ENCODE results near the gene PACS2.

The PACS2 gene

DNA sequence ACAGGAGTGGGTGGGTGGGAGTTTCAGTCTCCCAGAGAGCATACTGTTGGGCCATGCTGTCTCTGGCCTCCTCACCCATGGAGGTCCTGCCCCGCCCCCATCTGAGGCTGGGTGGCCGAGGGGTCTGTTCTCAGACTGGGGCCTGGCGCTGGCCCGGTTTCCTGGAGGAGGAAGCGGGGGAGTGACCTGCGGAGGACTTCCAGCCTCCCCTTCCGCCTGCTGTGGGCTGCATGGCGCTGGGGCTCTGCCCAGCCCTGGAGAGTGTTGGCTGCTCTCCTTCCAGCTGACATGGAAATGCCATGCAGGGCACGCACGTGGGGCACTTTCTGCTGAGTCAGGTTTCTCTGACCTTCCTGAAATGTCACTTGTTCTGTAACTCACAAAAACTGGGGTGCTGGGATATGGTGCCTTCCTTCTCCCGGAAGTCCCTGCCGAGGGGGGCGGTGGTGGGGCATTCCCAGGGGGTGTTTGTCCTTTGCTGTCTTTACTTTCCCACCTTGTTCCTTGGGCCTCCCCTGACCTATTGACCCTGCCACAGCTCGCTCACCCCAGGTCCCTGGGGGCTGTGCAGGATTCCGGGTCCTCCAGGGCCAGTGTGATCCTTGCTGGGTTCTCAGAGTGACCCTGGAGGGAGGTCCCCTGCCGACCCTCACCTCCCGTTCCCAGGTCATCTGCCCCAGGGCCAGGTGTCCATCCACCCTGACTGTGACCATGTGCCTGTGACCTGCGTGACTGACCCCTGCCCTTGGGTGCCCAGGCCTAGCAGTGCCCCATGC lies 23.6 kb downstream of the PACS2 start:
- Histone ChIP-seq H3K4me1 (ENCODE audit: insufficient read depth, low read length, poor library complexity, severe bottlenecking) (no peaks in the 10 kb centered on the region), H2AFZ (ENCODE audit: low read length) (no peak overlapping the region), H3K79me2 (ENCODE audit: insufficient read depth, low read length) (peaks cover 27% of the 10 kb centered on the region; the same call in 1 of the 2 replicates), H3K4me2 (ENCODE audit: low read depth, low read length, poor library complexity, severe bottlenecking) (no peak overlapping the region), H3K36me3 (ENCODE audit: insufficient read depth, low read length) (peaks cover 2% of the 10 kb centered on the region; the same call in 1 of the 2 replicates), H3F3A (ENCODE audit: low read depth) (no peaks in the 10 kb centered on the region), H3K9ac (ENCODE audit: low read depth, low read length, poor library complexity, severe bottlenecking) (no peak overlapping the region), H3K9me2 (replicated peaks; ENCODE audit: low read depth, low read length) (no peaks in the 10 kb centered on the region), H3K4me3 (ENCODE audit: low read length, poor library complexity, severe bottlenecking) (no peak overlapping the region), H3K27me3 (ENCODE audit: insufficient read depth, low read length, poor library complexity, severe bottlenecking) (no peaks in the 10 kb centered on the region), H4K20me1 (ENCODE audit: insufficient read depth, low read length, poor library complexity, severe bottlenecking) (no peaks in the 10 kb centered on the region), H3K9me3 (ENCODE audit: insufficient read depth, low read depth, low read length) (no peaks in the 10 kb centered on the region)
- TF ChIP-seq EZH2phosphoT487 (IDR thresholded peaks at IDR 0.05; ENCODE audit: borderline replicate concordance), result no peak
- TF ChIP-seq, protein P1, sequence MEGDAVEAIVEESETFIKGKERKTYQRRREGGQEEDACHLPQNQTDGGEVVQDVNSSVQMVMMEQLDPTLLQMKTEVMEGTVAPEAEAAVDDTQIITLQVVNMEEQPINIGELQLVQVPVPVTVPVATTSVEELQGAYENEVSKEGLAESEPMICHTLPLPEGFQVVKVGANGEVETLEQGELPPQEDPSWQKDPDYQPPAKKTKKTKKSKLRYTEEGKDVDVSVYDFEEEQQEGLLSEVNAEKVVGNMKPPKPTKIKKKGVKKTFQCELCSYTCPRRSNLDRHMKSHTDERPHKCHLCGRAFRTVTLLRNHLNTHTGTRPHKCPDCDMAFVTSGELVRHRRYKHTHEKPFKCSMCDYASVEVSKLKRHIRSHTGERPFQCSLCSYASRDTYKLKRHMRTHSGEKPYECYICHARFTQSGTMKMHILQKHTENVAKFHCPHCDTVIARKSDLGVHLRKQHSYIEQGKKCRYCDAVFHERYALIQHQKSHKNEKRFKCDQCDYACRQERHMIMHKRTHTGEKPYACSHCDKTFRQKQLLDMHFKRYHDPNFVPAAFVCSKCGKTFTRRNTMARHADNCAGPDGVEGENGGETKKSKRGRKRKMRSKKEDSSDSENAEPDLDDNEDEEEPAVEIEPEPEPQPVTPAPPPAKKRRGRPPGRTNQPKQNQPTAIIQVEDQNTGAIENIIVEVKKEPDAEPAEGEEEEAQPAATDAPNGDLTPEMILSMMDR (conservative IDR thresholded peaks at IDR 0.05; ENCODE audit: low read length), result no peak

DNA sequence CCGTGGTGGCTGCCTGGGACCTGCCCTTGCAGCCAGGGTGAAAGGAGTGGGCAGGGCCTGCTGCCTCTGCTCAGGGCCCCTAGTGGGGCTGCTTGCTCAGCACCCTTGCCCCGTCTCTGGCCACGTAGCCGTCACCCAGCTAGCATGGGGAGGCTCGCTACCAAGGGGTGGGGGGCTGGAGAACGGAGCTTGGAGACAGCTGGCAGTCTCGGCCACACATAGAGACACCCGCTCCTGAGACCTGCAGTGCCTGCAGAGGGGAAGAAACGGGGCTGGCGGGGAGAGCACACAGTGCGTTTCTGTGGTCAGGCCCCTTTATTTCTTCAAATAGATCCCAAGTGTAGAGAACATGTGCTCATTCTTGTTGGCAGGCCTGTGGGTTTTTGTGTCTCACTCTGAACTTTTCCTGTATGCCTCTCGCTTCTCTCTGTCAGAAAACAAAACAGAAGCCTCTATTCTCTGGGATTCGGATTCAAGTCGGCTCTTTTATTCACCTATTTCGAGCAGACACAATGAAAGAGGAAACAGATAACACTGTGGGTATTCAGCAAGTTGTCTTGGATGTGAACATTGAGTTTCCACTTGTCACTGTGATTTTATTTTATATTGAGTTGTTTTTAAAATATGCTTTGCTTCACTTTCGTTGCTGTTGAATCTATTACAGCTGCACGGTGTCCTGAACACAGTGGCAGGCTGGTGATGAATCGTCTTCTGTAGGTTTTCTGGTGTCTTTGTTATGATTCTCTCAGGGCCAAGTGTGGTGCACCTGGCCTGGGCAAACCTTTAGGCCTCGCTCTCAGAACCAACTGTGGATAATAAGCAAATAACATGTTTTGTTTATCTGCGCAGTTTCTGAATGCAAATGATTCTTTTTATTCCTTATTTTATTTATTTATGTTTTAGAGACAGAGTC lies 26.5 kb downstream of the PACS2 start:
- H3K79me2 ChIP-seq (ENCODE audit: insufficient read depth, low read length), result peaks cover 16% of the 10 kb centered on the region; the same call in 1 of the 2 replicates
- no peak overlapping the region for H3K4me3 ChIP-seq (ENCODE audit: low read length, poor library complexity, severe bottlenecking)
- no peaks in the 10 kb centered on the region for H3F3A ChIP-seq (ENCODE audit: low read depth)
- H3K36me3 ChIP-seq (ENCODE audit: insufficient read depth, low read length), result peaks cover 2% of the 10 kb centered on the region; the same call in 1 of the 2 replicates
- no peaks in the 10 kb centered on the region for H3K4me1 ChIP-seq (ENCODE audit: insufficient read depth, low read length, poor library complexity, severe bottlenecking)
- H3K4me2 ChIP-seq (ENCODE audit: low read depth, low read length, poor library complexity, severe bottlenecking), result no peak overlapping the region
- no peaks in the 10 kb centered on the region for H4K20me1 ChIP-seq (ENCODE audit: insufficient read depth, low read length, poor library complexity, severe bottlenecking)
- TF ChIP-seq, protein P1 (conservative IDR thresholded peaks at IDR 0.05; ENCODE audit: low read length), result no peak
- TF ChIP-seq EZH2phosphoT487 (IDR thresholded peaks at IDR 0.05; ENCODE audit: borderline replicate concordance), result no peak
- no peaks in the 10 kb centered on the region for H3K9me3 ChIP-seq (ENCODE audit: insufficient read depth, low read depth, low read length)
- H3K9me2 ChIP-seq (replicated peaks; ENCODE audit: low read depth, low read length), result no peaks in the 10 kb centered on the region
- H2AFZ ChIP-seq (ENCODE audit: low read length), result no peak overlapping the region
- no peak overlapping the region for H3K9ac ChIP-seq (ENCODE audit: low read depth, low read length, poor library complexity, severe bottlenecking)
- H3K27me3 ChIP-seq (ENCODE audit: insufficient read depth, low read length, poor library complexity, severe bottlenecking), result no peaks in the 10 kb centered on the region

DNA sequence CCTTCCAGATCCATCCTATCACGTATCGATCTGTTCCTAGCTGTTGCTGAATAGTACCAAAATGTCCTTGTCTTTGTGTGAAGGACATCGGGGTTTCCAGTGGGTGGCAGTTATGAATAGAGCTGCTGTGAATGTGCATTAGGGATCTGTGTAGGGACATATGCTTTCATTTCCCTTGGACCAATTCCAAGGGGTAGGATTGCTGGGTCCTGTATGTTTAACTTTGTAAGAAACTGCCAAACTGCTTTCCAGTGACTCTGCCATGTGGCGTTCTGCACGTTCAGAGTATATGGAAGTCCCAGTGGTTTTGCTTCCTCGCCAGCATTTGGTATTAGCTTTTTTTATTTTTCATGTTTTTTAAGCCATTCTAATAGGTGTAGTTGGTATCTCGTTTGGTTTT lies 28.6 kb downstream of the PACS2 start:
- Histone ChIP-seq H3K9me2 (replicated peaks; ENCODE audit: low read depth, low read length) (no peaks in the 10 kb centered on the region), H2AFZ (ENCODE audit: low read length) (no peak overlapping the region), H3K79me2 (ENCODE audit: insufficient read depth, low read length) (peaks cover 8% of the 10 kb centered on the region; the same call in 1 of the 2 replicates), H3K36me3 (ENCODE audit: insufficient read depth, low read length) (no peaks in the 10 kb centered on the region), H3K4me2 (ENCODE audit: low read depth, low read length, poor library complexity, severe bottlenecking) (no peak overlapping the region), H3F3A (ENCODE audit: low read depth) (no peaks in the 10 kb centered on the region), H3K27me3 (ENCODE audit: insufficient read depth, low read length, poor library complexity, severe bottlenecking) (no peaks in the 10 kb centered on the region), H4K20me1 (ENCODE audit: insufficient read depth, low read length, poor library complexity, severe bottlenecking) (no peaks in the 10 kb centered on the region), H3K9ac (ENCODE audit: low read depth, low read length, poor library complexity, severe bottlenecking) (no peak overlapping the region), H3K4me1 (ENCODE audit: insufficient read depth, low read length, poor library complexity, severe bottlenecking) (no peaks in the 10 kb centered on the region), H3K9me3 (ENCODE audit: insufficient read depth, low read depth, low read length) (no peaks in the 10 kb centered on the region), H3K4me3 (ENCODE audit: low read length, poor library complexity, severe bottlenecking) (no peak overlapping the region)
- no peak for TF ChIP-seq EZH2phosphoT487 (IDR thresholded peaks at IDR 0.05; ENCODE audit: borderline replicate concordance)
- TF ChIP-seq, protein P1 (conservative IDR thresholded peaks at IDR 0.05; ENCODE audit: low read length), result no peak
